Gastrocnemius medialis (tissue), 4 donors: ENCODE results near the gene ADH4. TPM values are rescaled to one million over a fixed set of nuclear protein-coding genes. Genes with fewer than 3 reads are reported as not detected.
"Not testable (repeated sequence)": the region's sequence is repeated elsewhere in the genome, so short reads cannot be mapped to it uniquely, and the experiment has no call there.

Experiments used
- ATAC-seq, 2 donors: fragments of 150-250 bp; one replicate each; pipeline ENCODE4 v1.9.1; 2016
- DNase-seq, 2 donors: peaks; one replicate each; pipeline ENCODE4 v3.0.0-alpha.2; 2019
- H3K27ac ChIP-seq, 4 donors: fragments of 200-600 bp; sonication (generic); 1 replicate in 1 of 4; 2 replicates in 3 of 4; pipeline ENCODE4 v1.5.1; 2016 to 2018; ENCODE audit warnings: mild to moderate bottlenecking in 2 of 4, moderate library complexity in 1 of 4
- H3K27me3 ChIP-seq, 3 donors: fragments of 200-600 bp; sonication (generic) in 2 of 3; 1 replicate in 1 of 3; 2 replicates in 2 of 3; pipeline versions ENCODE4 v1.5.1 to v1.6.0; 2016 to 2019; ENCODE audit warnings: mild to moderate bottlenecking in 1 of 3, moderate library complexity in 1 of 3
- H3K36me3 ChIP-seq, 2 donors: fragments of 200-600 bp; sonication (generic) in 1 of 2; one replicate each; pipeline ENCODE4 v1.5.1; 2017 to 2018
- H3K4me1 ChIP-seq, 2 donors: fragments of 200-600 bp; sonication (generic) in 1 of 2; one replicate each; pipeline ENCODE4 v1.5.1; 2016 to 2017; ENCODE audit warnings: mild to moderate bottlenecking in 2 of 2
- H3K4me3 ChIP-seq, 4 donors: fragments of 200-600 bp; sonication (generic) in 3 of 4; 1 replicate in 1 of 4; 2 replicates in 3 of 4; pipeline ENCODE4 v1.5.1; 2016 to 2019; ENCODE audit warnings: mild to moderate bottlenecking in 2 of 4
- H3K9me3 ChIP-seq, 3 donors: fragments of 200-600 bp; sonication (generic) in 2 of 3; 1 replicate in 1 of 3; 2 replicates in 2 of 3; pipeline ENCODE4 v1.5.1; 2016 to 2019
- CTCF ChIP-seq, 5 experiments: fragments of 450-650 bp in 3 of 5; fragments of 200-600 bp in 2 of 5; sonication (generic) in 2 of 5; IDR thresholded peaks in 4 of 5; conservative IDR thresholded peaks in 1 of 5; 1 replicate in 4 of 5; 2 replicates in 1 of 5; pipeline ENCODE4 v1.5.1; 2016 to 2019; ENCODE audit warnings: antibody characterized with exemption in 5 of 5, mild to moderate bottlenecking in 3 of 5, moderate library complexity in 3 of 5
- POLR2A ChIP-seq, 2 donors: fragments of 450-650 bp; IDR thresholded peaks; one replicate each; pipeline ENCODE4 v1.6.1; 2017; ENCODE audit warnings: antibody characterized with exemption in 2 of 2, mild to moderate bottlenecking in 2 of 2, moderate library complexity in 2 of 2
- in situ Hi-C, 4 donors: fragments of 200-750 bp; cut with MboI; loops; one replicate each; pipeline versions ENCODE4 v1.15.0 to v1.8.0; 2017; ENCODE audit warnings: low sequenced_read_pairs in 4 of 4
- intact Hi-C: fragments of 100-400 bp; cut with DNase I; formaldehyde crosslinking; loops from one replicate; pipeline ENCODE4 v1.15.1; 2023; ENCODE audit warnings: low total_unique reads
- total RNA-seq, 4 donors: library from RNA; depleted of rRNA; stranded (reverse); fragments of >200 nt; gene quantifications; one replicate each; pipeline versions ENCODE4 v1.1.0 to v1.2.3, GENCODE V29; 2016

Gene ADH4
- total RNA-seq, 4 donors from 2014 or later, result 0.75 to 1.0 (median 1.00) TPM; not detected in 1

- TF ChIP-seq POLR2A (IDR thresholded peaks at IDR 0.05), result no peak
- TF ChIP-seq CTCF (IDR thresholded peaks at IDR 0.05 in 4 of 5, conservative IDR thresholded peaks at IDR 0.05 in 1 of 5), result no peak
- ATAC-seq (no peak), DNase-seq (no peak)
- Histone ChIP-seq H3K27me3 (no peaks in the 10 kb centered on the region), H3K9me3 (no peaks in the 10 kb centered on the region), H3K4me1 (peaks cover 0 to 5% of the 10 kb centered on the region in 2 donors), H3K36me3 (peaks cover 0 to 47% of the 10 kb centered on the region in 2 donors), H3K27ac (no peak overlapping the region), H3K4me3 (no peak overlapping the region)
- intact Hi-C loops (no loop called here), in situ Hi-C loops (no loop called here)
Measured at GRCh38 chr4:99082192-99082591, 61.9 kb downstream of the ADH4 start.

- DNase-seq, in situ Hi-C loops, H3K4me3 ChIP-seq, H3K27ac ChIP-seq, intact Hi-C loops, H3K27me3 ChIP-seq, H3K4me1 ChIP-seq, H3K9me3 ChIP-seq, ATAC-seq: not testable (repeated sequence)
- H3K36me3 ChIP-seq, result peaks cover 0 to 58% of the 10 kb centered on the region in 2 donors
Measured at GRCh38 chr4:99080869-99081268, 63.2 kb downstream of the ADH4 start.

GRCh38 chr4:99079625-99080295, 64.3 kb downstream of the ADH4 start:
- H3K36me3 ChIP-seq, result peaks cover 0 to 63% of the 10 kb centered on the region in 2 donors
- no peak for TF ChIP-seq POLR2A (IDR thresholded peaks at IDR 0.05)
- no peak for TF ChIP-seq CTCF (IDR thresholded peaks at IDR 0.05 in 4 of 5, conservative IDR thresholded peaks at IDR 0.05 in 1 of 5)
- H3K4me3 ChIP-seq, result no peak overlapping the region
- intact Hi-C loops (no loop called here), in situ Hi-C loops (no loop called here)
- H3K9me3 ChIP-seq, result no peaks in the 10 kb centered on the region
- ATAC-seq (no peak), DNase-seq (no peak)
- H3K4me1 ChIP-seq, result no peaks in the 10 kb centered on the region
- H3K27ac ChIP-seq, result no peak overlapping the region
- no peaks in the 10 kb centered on the region for H3K27me3 ChIP-seq

- Histone ChIP-seq H3K27ac (no peak overlapping the region), H3K4me3 (no peak overlapping the region), H3K9me3 (no peaks in the 10 kb centered on the region), H3K36me3 (peaks cover 0 to 62% of the 10 kb centered on the region in 2 donors), H3K4me1 (no peaks in the 10 kb centered on the region), H3K27me3 (no peaks in the 10 kb centered on the region)
- TF ChIP-seq CTCF (IDR thresholded peaks at IDR 0.05 in 4 of 5, conservative IDR thresholded peaks at IDR 0.05 in 1 of 5) (no peak), POLR2A (IDR thresholded peaks at IDR 0.05) (no peak)
- in situ Hi-C loops (no loop called here), intact Hi-C loops (no loop called here)
- DNase-seq, result no peak
- ATAC-seq, result no peak
Measured at GRCh38 chr4:99078931-99079624, 65.0 kb downstream of the ADH4 start.

- in situ Hi-C loops, result no loop called here
- H3K36me3 ChIP-seq, result peaks cover 0 to 63% of the 10 kb centered on the region in 2 donors
- no peaks in the 10 kb centered on the region for H3K9me3 ChIP-seq
- H3K4me3 ChIP-seq, result no peak overlapping the region
- H3K4me1 ChIP-seq, result no peaks in the 10 kb centered on the region
- ATAC-seq (no peak), DNase-seq (no peak)
- H3K27me3 ChIP-seq, result no peaks in the 10 kb centered on the region
- no peak for TF ChIP-seq POLR2A (IDR thresholded peaks at IDR 0.05)
- no peak for TF ChIP-seq CTCF (IDR thresholded peaks at IDR 0.05 in 4 of 5, conservative IDR thresholded peaks at IDR 0.05 in 1 of 5)
- intact Hi-C loops, result no loop called here
- no peak overlapping the region for H3K27ac ChIP-seq
Measured at GRCh38 chr4:99078336-99078735, 65.8 kb downstream of the ADH4 start.
